ENCODE data around the gene TARS1. TPM values are rescaled to one million over a fixed set of nuclear protein-coding genes. Genes with fewer than 3 reads are reported as not detected.
A peak's percentile ranks its signal among the peaks of the same experiment; 100 is the strongest.

TARS1 gene
- total and polyA plus RNA-seq, 2 of the 13 experiments (the other 11 are each of a cell fraction or from before 2014, with no cell fraction given) = 77.0 to 184 TPM

DNA sequence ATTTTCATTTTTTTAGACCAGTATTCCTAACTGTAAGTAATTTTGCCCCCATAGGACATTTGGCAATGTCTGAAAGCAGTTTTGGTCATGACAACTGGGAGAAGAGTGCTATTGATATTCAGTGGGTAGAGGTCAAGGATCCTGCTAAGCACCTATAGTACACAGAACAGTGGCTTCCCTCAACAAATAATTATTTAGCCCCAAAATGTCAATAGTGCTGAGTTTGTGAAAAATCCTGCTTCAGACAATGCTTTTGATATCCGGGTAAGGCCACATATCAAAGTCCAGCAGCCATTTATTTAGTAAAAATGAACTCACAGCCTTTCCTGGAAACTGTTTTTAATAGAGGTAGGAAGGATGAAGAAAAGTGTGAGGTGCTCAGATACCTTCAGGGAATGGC lies 8.1 kb upstream of the TARS1 start (continued):
- TF ChIP-seq, protein P1, sequence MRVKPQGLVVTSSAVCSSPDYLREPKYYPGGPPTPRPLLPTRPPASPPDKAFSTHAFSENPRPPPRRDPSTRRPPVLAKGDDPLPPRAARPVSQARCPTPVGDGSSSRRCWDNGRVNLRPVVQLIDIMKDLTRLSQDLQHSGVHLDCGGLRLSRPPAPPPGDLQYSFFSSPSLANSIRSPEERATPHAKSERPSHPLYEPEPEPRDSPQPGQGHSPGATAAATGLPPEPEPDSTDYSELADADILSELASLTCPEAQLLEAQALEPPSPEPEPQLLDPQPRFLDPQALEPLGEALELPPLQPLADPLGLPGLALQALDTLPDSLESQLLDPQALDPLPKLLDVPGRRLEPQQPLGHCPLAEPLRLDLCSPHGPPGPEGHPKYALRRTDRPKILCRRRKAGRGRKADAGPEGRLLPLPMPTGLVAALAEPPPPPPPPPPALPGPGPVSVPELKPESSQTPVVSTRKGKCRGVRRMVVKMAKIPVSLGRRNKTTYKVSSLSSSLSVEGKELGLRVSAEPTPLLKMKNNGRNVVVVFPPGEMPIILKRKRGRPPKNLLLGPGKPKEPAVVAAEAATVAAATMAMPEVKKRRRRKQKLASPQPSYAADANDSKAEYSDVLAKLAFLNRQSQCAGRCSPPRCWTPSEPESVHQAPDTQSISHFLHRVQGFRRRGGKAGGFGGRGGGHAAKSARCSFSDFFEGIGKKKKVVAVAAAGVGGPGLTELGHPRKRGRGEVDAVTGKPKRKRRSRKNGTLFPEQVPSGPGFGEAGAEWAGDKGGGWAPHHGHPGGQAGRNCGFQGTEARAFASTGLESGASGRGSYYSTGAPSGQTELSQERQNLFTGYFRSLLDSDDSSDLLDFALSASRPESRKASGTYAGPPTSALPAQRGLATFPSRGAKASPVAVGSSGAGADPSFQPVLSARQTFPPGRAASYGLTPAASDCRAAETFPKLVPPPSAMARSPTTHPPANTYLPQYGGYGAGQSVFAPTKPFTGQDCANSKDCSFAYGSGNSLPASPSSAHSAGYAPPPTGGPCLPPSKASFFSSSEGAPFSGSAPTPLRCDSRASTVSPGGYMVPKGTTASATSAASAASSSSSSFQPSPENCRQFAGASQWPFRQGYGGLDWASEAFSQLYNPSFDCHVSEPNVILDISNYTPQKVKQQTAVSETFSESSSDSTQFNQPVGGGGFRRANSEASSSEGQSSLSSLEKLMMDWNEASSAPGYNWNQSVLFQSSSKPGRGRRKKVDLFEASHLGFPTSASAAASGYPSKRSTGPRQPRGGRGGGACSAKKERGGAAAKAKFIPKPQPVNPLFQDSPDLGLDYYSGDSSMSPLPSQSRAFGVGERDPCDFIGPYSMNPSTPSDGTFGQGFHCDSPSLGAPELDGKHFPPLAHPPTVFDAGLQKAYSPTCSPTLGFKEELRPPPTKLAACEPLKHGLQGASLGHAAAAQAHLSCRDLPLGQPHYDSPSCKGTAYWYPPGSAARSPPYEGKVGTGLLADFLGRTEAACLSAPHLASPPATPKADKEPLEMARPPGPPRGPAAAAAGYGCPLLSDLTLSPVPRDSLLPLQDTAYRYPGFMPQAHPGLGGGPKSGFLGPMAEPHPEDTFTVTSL (CRISPR knock-in tag; IDR thresholded peaks at IDR 0.05; ENCODE audit: borderline replicate concordance) = peak; percentile 82; the same call in 1 of the 2 replicates
- TF ChIP-seq, protein P2, sequence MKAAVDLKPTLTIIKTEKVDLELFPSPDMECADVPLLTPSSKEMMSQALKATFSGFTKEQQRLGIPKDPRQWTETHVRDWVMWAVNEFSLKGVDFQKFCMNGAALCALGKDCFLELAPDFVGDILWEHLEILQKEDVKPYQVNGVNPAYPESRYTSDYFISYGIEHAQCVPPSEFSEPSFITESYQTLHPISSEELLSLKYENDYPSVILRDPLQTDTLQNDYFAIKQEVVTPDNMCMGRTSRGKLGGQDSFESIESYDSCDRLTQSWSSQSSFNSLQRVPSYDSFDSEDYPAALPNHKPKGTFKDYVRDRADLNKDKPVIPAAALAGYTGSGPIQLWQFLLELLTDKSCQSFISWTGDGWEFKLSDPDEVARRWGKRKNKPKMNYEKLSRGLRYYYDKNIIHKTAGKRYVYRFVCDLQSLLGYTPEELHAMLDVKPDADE (CRISPR knock-in tag; IDR thresholded peaks at IDR 0.05) = no peak
- TF ChIP-seq HNF4G (IDR thresholded peaks at IDR 0.05; ENCODE audit: borderline replicate concordance, low read depth, low read length) = 0 out of 2 replicates have a peak, but pooled peaks have one; percentile 18
- TF ChIP-seq HNF4G (CRISPR knock-in tag; IDR thresholded peaks at IDR 0.05; ENCODE audit: borderline replicate concordance, low read depth) = no peak
- TF ChIP-seq ARNT (IDR thresholded peaks at IDR 0.05) = no peak
- TF ChIP-seq, protein P3, sequence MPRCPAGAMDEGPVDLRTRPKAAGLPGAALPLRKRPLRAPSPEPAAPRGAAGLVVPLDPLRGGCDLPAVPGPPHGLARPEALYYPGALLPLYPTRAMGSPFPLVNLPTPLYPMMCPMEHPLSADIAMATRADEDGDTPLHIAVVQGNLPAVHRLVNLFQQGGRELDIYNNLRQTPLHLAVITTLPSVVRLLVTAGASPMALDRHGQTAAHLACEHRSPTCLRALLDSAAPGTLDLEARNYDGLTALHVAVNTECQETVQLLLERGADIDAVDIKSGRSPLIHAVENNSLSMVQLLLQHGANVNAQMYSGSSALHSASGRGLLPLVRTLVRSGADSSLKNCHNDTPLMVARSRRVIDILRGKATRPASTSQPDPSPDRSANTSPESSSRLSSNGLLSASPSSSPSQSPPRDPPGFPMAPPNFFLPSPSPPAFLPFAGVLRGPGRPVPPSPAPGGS (CRISPR knock-in tag; IDR thresholded peaks at IDR 0.05) = no peak
- no peak for TF ChIP-seq ZNF709 (CRISPR knock-in tag; IDR thresholded peaks at IDR 0.05)
- no peak for TF ChIP-seq SATB2 (CRISPR knock-in tag; IDR thresholded peaks at IDR 0.05)
- TF ChIP-seq ZFP37 (CRISPR knock-in tag; IDR thresholded peaks at IDR 0.05; ENCODE audit: borderline replicate concordance) = no peak
- TF ChIP-seq SP1 (IDR thresholded peaks at IDR 0.05) = no peak
- TF ChIP-seq SP1 (CRISPR knock-in tag; IDR thresholded peaks at IDR 0.05) = no peak
- no peak for TF ChIP-seq PHF20 (CRISPR knock-in tag; IDR thresholded peaks at IDR 0.05)
- TF ChIP-seq FOXA3 (CRISPR knock-in tag; IDR thresholded peaks at IDR 0.05) = peak; percentile 66
- TF ChIP-seq ZNF781 (CRISPR knock-in tag; IDR thresholded peaks at IDR 0.05; ENCODE audit: borderline replicate concordance, not compliant biosample characterization) = no peak
- no peak for TF ChIP-seq ESRRA (CRISPR knock-in tag; IDR thresholded peaks at IDR 0.05; ENCODE audit: low read depth)
- TF ChIP-seq FOXJ3 (CRISPR knock-in tag; IDR thresholded peaks at IDR 0.05; ENCODE audit: borderline replicate concordance) = peak; percentile 53; the same call in 1 of the 2 replicates
- peak; percentile 60; the same call in 1 of the 2 replicates for TF ChIP-seq ELF3 (CRISPR knock-in tag; IDR thresholded peaks at IDR 0.05)
- peak; percentile 68; the same call in 1 of the 2 replicates for TF ChIP-seq MED1 (CRISPR knock-in tag; IDR thresholded peaks at IDR 0.05)
- TF ChIP-seq JUN (CRISPR knock-in tag; IDR thresholded peaks at IDR 0.05) = no peak
- TF ChIP-seq ZNF547 (CRISPR knock-in tag; IDR thresholded peaks at IDR 0.05) = no peak
- TF ChIP-seq TCF7 (IDR thresholded peaks at IDR 0.05; ENCODE audit: low read depth) = peak; percentile 49
- no peak for TF ChIP-seq KLF6 (CRISPR knock-in tag; IDR thresholded peaks at IDR 0.05)
- no peak for TF ChIP-seq IRX3 (CRISPR knock-in tag; IDR thresholded peaks at IDR 0.05; ENCODE audit: borderline replicate concordance, low read depth)
- TF ChIP-seq MAF1 (CRISPR knock-in tag; IDR thresholded peaks at IDR 0.05; ENCODE audit: borderline replicate concordance) = no peak
